H1 (cell line): ENCODE measurements around the gene CSF1. TPM values are rescaled to one million over a fixed set of nuclear protein-coding genes. Genes with fewer than 3 reads are reported as not detected.

Source experiments
- CTCF ChIA-PET: fragments of 300-600 bp; sonication (Branson Sonifier 250); formaldehyde crosslinking; loops from one replicate; lab custom pipeline; 2021; ENCODE audit not compliant: partially characterized antibody; lab: Charles Lee
- POLR2A ChIA-PET: fragments of 300-600 bp; sonication (Branson Sonifier 250); formaldehyde crosslinking; loops from one replicate; lab custom pipeline; 2021; ENCODE audit warnings: inconsistent platforms; ENCODE audit not compliant: partially characterized antibody; lab: Charles Lee
- DNase-seq, 2 experiments: peaks; one replicate each; pipeline versions ENCODE4 v3.0.0 to v3.0.0-alpha.2; 2010 to 2022; ENCODE audit warnings: low spot score in 2 of 2, low read depth in 1 of 2, mixed read lengths in 1 of 2
- FAIRE-seq: peaks from 2 replicates; lab custom pipeline; 2011; peaks lifted over from hg19 to GRCh38; lab: Jason Lieb, UNC
- H2AFZ ChIP-seq: 2 replicates; pipeline ENCODE4 v1.8.1; 2012; ENCODE audit warnings: low read length, inconsistent platforms
- H2AK5ac ChIP-seq: 2 replicates; pipeline ENCODE4 v1.6.1; 2013; ENCODE audit warnings: low read depth, low read length
- H2BK120ac ChIP-seq: replicated peaks from 2 replicates; pipeline ENCODE3; 2013; ENCODE audit warnings: low read depth, low read length, inconsistent platforms
- H2BK12ac ChIP-seq: 2 replicates; pipeline ENCODE4 v1.6.1; 2013; ENCODE audit warnings: low read depth, low read length
- H2BK15ac ChIP-seq: 2 replicates; pipeline ENCODE4 v1.6.1; 2013; ENCODE audit warnings: low read length
- H2BK20ac ChIP-seq: 2 replicates; pipeline ENCODE4 v1.6.1; 2013; ENCODE audit warnings: low read length
- H2BK5ac ChIP-seq: 2 replicates; pipeline ENCODE4 v1.6.1; 2013; ENCODE audit warnings: low read depth, low read length
- H3K14ac ChIP-seq: 2 replicates; pipeline ENCODE4 v1.6.1; 2013; ENCODE audit warnings: inconsistent platforms; ENCODE audit not compliant: insufficient read length
- H3K18ac ChIP-seq: 2 replicates; pipeline ENCODE4 v1.6.1; 2013; ENCODE audit warnings: low read length; ENCODE audit errors: extremely low read depth
- H3K23ac ChIP-seq: 2 replicates; pipeline ENCODE4 v1.6.1; 2013; ENCODE audit warnings: inconsistent platforms; ENCODE audit not compliant: insufficient read length
- H3K23me2 ChIP-seq: 2 replicates; pipeline ENCODE4 v1.6.1; 2013; ENCODE audit warnings: low read depth, low read length
- H3K27ac ChIP-seq: 2 replicates; pipeline ENCODE4 v1.6.1; 2011; ENCODE audit warnings: low read depth, low read length, inconsistent platforms
- H3K27me3 ChIP-seq, 4 experiments: replicated peaks in 1 of 4; 1 replicate in 1 of 4; 2 replicates in 3 of 4; pipeline versions ENCODE4 v1.6.1 to v1.8.1; 2011 to 2013; ENCODE audit warnings: low read length in 3 of 4, mild to moderate bottlenecking in 3 of 4, inconsistent platforms in 2 of 4, mixed read lengths in 2 of 4, moderate library complexity in 1 of 4; ENCODE audit not compliant: control insufficient read depth in 3 of 4, insufficient read depth in 3 of 4; ENCODE audit errors: extremely low read depth in 1 of 4
- H3K36me3 ChIP-seq, 4 experiments: 2 replicates each; pipeline versions ENCODE4 v1.6.1 to v1.8.1; 2011 to 2013; ENCODE audit warnings: mild to moderate bottlenecking in 4 of 4, low read length in 3 of 4, moderate library complexity in 2 of 4, control low read depth in 1 of 4, inconsistent platforms in 1 of 4; ENCODE audit not compliant: insufficient read depth in 4 of 4, control insufficient read depth in 2 of 4
- H3K4ac ChIP-seq: replicated peaks from 2 replicates; pipeline ENCODE3; 2013; ENCODE audit warnings: low read length, low read depth, mixed read lengths, inconsistent platforms; ENCODE audit not compliant: insufficient read length
- H3K4me1 ChIP-seq, 4 experiments: replicated peaks in 1 of 4; 1 replicate in 1 of 4; 2 replicates in 3 of 4; pipeline versions ENCODE4 v1.6.1 to v1.8.1; 2011 to 2013; ENCODE audit warnings: low read length in 3 of 4, inconsistent platforms in 2 of 4, mixed read lengths in 1 of 4; ENCODE audit not compliant: insufficient read depth in 4 of 4, control insufficient read depth in 3 of 4
- H3K4me2 ChIP-seq, 2 experiments: 2 replicates each; pipeline versions ENCODE4 v1.6.1 to v1.8.1; 2011 to 2013; ENCODE audit warnings: low read depth in 2 of 2, low read length in 2 of 2, control low read depth in 1 of 2, inconsistent platforms in 1 of 2, mild to moderate bottlenecking in 1 of 2; ENCODE audit not compliant: insufficient read depth in 1 of 2
- H3K4me3 ChIP-seq, 4 experiments: fragments of 200-600, 300-600 bp in 1 of 4; sonication (generic), shearing (Covaris generic), sonication (Bioruptor Twin) in 1 of 4; 2 replicates each; pipeline versions ENCODE4 v1.5.1 to v1.8.1; 2011 to 2016; ENCODE audit warnings: low read length in 4 of 4, low read depth in 3 of 4, control low read depth in 2 of 4, inconsistent platforms in 2 of 4, mild to moderate bottlenecking in 2 of 4, mixed read lengths in 1 of 4, moderate library complexity in 1 of 4; ENCODE audit not compliant: insufficient read depth in 2 of 4; ENCODE audit errors: extremely low read depth in 1 of 4
- H3K56ac ChIP-seq: replicated peaks from 2 replicates; pipeline ENCODE3; 2013; ENCODE audit warnings: low read depth, mild to moderate bottlenecking, mixed read lengths, low read length, inconsistent platforms; ENCODE audit not compliant: insufficient read length
- H3K79me1 ChIP-seq: 2 replicates; pipeline ENCODE4 v1.6.1; 2013; ENCODE audit warnings: low read depth, low read length, control low read depth
- H3K79me2 ChIP-seq, 2 experiments: 2 replicates each; pipeline versions ENCODE4 v1.6.1 to v1.8.1; 2012 to 2013; ENCODE audit warnings: low read length in 2 of 2, mild to moderate bottlenecking in 2 of 2, inconsistent platforms in 1 of 2; ENCODE audit not compliant: insufficient read depth in 2 of 2, control insufficient read depth in 1 of 2
- H3K9ac ChIP-seq, 4 experiments: replicated peaks in 1 of 4; 1 replicate in 1 of 4; 2 replicates in 3 of 4; pipeline versions ENCODE4 v1.6.1 to v1.8.1; 2011 to 2013; ENCODE audit warnings: low read depth in 3 of 4, low read length in 3 of 4, control low read depth in 2 of 4, mild to moderate bottlenecking in 2 of 4, moderate library complexity in 2 of 4, inconsistent platforms in 1 of 4; ENCODE audit errors: extremely low read depth in 1 of 4
- H3K9me3 ChIP-seq, 2 experiments: 2 replicates each; pipeline versions ENCODE4 v1.6.1 to v1.8.1; 2012 to 2013; ENCODE audit warnings: mild to moderate bottlenecking in 2 of 2, moderate library complexity in 2 of 2, control low read depth in 1 of 2, inconsistent platforms in 1 of 2, low read depth in 1 of 2, low read length in 1 of 2, mixed read lengths in 1 of 2; ENCODE audit not compliant: insufficient read depth in 2 of 2
- H4K20me1 ChIP-seq, 2 experiments: replicated peaks in 1 of 2; 2 replicates each; pipeline versions ENCODE3 to v1.8.1; 2011 to 2013; ENCODE audit warnings: inconsistent platforms in 2 of 2, low read length in 2 of 2, mild to moderate bottlenecking in 1 of 2; ENCODE audit not compliant: insufficient read depth in 2 of 2, control insufficient read depth in 1 of 2
- H4K5ac ChIP-seq: 2 replicates; pipeline ENCODE4 v1.6.1; 2013; ENCODE audit warnings: low read length, low read depth, mixed read lengths, inconsistent platforms; ENCODE audit not compliant: insufficient read length
- H4K8ac ChIP-seq: 2 replicates; pipeline ENCODE4 v1.8.0; 2013; ENCODE audit warnings: mild to moderate bottlenecking, moderate library complexity, low read length, inconsistent platforms; ENCODE audit not compliant: insufficient read depth; ENCODE audit errors: extremely low read depth
- H4K91ac ChIP-seq: replicated peaks from 2 replicates; pipeline ENCODE3; 2013; ENCODE audit warnings: low read length, mixed read lengths, inconsistent platforms; ENCODE audit not compliant: insufficient read length
- CEBPB ChIP-seq: IDR thresholded peaks from 2 replicates; pipeline ENCODE4 v1.6.1; 2012; ENCODE audit warnings: low read depth, low read length
- CHD2 ChIP-seq: IDR thresholded peaks from 2 replicates; pipeline ENCODE4 v1.6.1; 2012; ENCODE audit warnings: low read length, improper control_type of control experiment
- CREB1 ChIP-seq: IDR thresholded peaks from 2 replicates; pipeline ENCODE4 v1.6.1; 2012; ENCODE audit warnings: inconsistent platforms
- JUN ChIP-seq: IDR thresholded peaks from 2 replicates; pipeline ENCODE4 v1.6.1; 2011; ENCODE audit warnings: low read depth, mild to moderate bottlenecking, improper control_type of control experiment, low read length
- NANOG ChIP-seq: IDR thresholded peaks from 2 replicates; pipeline ENCODE4 v1.6.1; 2011; ENCODE audit warnings: low read length, low read depth, mild to moderate bottlenecking, inconsistent platforms; ENCODE audit not compliant: insufficient read depth, poor library complexity, severe bottlenecking
- NRF1 ChIP-seq: IDR thresholded peaks from 2 replicates; pipeline ENCODE4 v1.6.1; 2011; ENCODE audit warnings: mild to moderate bottlenecking, low read depth, low read length, improper control_type of control experiment
- SRF ChIP-seq: IDR thresholded peaks from 2 replicates; pipeline ENCODE4 v1.6.1; 2011; ENCODE audit warnings: mild to moderate bottlenecking, low read depth, low read length, moderate library complexity
- TAF1 ChIP-seq: IDR thresholded peaks from 2 replicates; pipeline ENCODE4 v1.6.1; 2011; ENCODE audit warnings: mild to moderate bottlenecking, low read depth, low read length
- WGBS, 2 experiments: shearing (Covaris generic) in 1 of 2; methylation state at CpG; one replicate each; pipeline versions ENCODE4 v1.1.6 to v1.1.7; 2013 to 2015; ENCODE audit warnings: low lambda C conversion rate in 2 of 2, mixed read lengths in 2 of 2, inconsistent platforms in 1 of 2, low coverage in 1 of 2, missing lambda C conversion rate in 1 of 2; ENCODE audit not compliant: insufficient replicate concordance in 2 of 2, insufficient coverage in 1 of 2, insufficient read length in 1 of 2; ENCODE audit errors: extremely low coverage in 1 of 2, missing lambda C conversion rate in 1 of 2; 5-methylcytosine and 5-hydroxymethylcytosine counted together
- polyA plus RNA-seq, 7 experiments: library from polyadenylated mRNA; depleted of rRNA in 3 of 7; stranded (reverse) in 5 of 7; unstranded in 2 of 7; fragments of >200 nt in 5 of 7; fragments of 200-250 nt in 2 of 7; gene quantifications; 1 replicate in 5 of 7; 2 replicates in 1 of 7; 4 replicates in 1 of 7; pipeline versions ENCODE4 v1.2.1 to v1.2.3, GENCODE V29; 2011 to 2013; ENCODE audit warnings: missing spikeins in 2 of 7, mixed read lengths in 2 of 7
- total RNA-seq: library from RNA; stranded (reverse); fragmentation: NEBNext Ultra II Directional; extraction: Animal tissue kit (Norgen Biotek cat#: 25700); gene quantifications from 2 replicates; pipeline ENCODE4 v1.2.1, GENCODE V29; 2021

Gene CSF1
- total and polyA plus RNA-seq, 2 of the 8 experiments (the other 6 are each of a cell fraction or from before 2014, with no cell fraction given): 3.3 to 5.4 TPM

DNA sequence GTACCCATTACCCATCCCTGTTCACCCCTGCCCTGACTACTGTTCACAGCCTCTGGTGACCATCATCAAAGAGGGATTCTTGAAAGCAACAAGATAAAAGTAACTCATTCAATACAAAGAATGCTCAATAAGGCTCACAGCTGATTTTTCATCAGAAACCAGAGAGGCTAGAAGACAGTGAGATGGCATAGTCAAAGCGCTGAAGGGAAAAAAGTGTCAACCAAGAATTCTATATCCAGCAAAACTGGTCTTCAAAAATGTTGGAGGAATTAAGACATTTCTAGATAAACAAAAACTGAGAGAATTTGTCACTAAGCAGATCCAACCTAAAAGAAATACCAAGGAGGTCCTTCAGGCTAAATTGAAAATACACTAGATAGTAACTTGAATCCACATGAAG lies 27.1 kb downstream of the CSF1 start:
- Histone ChIP-seq H2BK15ac (no peak overlapping the region), H3K4me2 (no peak overlapping the region), H3K79me1 (no peaks in the 10 kb centered on the region), H3K79me2 (no peaks in the 10 kb centered on the region), H3K23ac (no peak overlapping the region), H3K4me3 (no peak overlapping the region), H3K14ac (no peak overlapping the region), H3K23me2 (no peaks in the 10 kb centered on the region), H2BK12ac (no peak overlapping the region), H2BK120ac (no peak overlapping the region), H2AK5ac (no peak overlapping the region), H3K9ac (no peak overlapping the region), H2AFZ (no peak overlapping the region), H4K91ac (no peak overlapping the region), H3K18ac (no peak overlapping the region), H3K56ac (no peak overlapping the region), H4K8ac (no peak overlapping the region), H2BK20ac (no peak overlapping the region), H3K27me3 (no peaks in the 10 kb centered on the region), H4K5ac (no peak overlapping the region), H4K20me1 (no peaks in the 10 kb centered on the region), H3K36me3 (no peaks in the 10 kb centered on the region), H3K4ac (no peak overlapping the region), H3K27ac (no peak overlapping the region), H2BK5ac (no peak overlapping the region), H3K9me3 (peaks cover 0 to 13% of the 10 kb centered on the region in 2 experiments; a peak in 2 of 4 replicates), H3K4me1 (no peaks in the 10 kb centered on the region)
- ChIA-PET CTCF (no interaction called here), POLR2A (no interaction called here)
- FAIRE-seq (no peak), DNase-seq (no peak)
- TF ChIP-seq CREB1: no peak
- TF ChIP-seq SRF: no peak
- TF ChIP-seq CEBPB: no peak
- TF ChIP-seq NRF1: no peak
- TF ChIP-seq NANOG: no peak
- TF ChIP-seq CHD2: no peak
- no peak for TF ChIP-seq TAF1
- TF ChIP-seq JUN: no peak
- 95% methylated on average over 1 of the region's 1 CpG; no CpG with 5 or more reads in 1 of the 2 experiments for WGBS, 2 experiments
